ENCODE data around the gene LRRC72.
"Not testable (repeated sequence)": the region's sequence is repeated elsewhere in the genome, so short reads cannot be mapped to it uniquely, and the experiment has no call there.

The LRRC72 gene

GRCh38 chr7:16514271-16514670, 12.4 kb upstream of the LRRC72 start:
- H3K4me1 ChIP-seq (ENCODE audit: control insufficient read depth in 2 of 2, insufficient read depth in 1 of 2, low read depth in 1 of 2, low read length in 2 of 2): no peaks in the 10 kb centered on the region
- H2BK12ac ChIP-seq (ENCODE audit: low read length): no peak overlapping the region
- H3K9me3 ChIP-seq (replicated peaks in 1 of 2; ENCODE audit: control insufficient read depth in 2 of 2, insufficient read depth in 1 of 2, low read depth in 1 of 2, low read length in 2 of 2): no peaks in the 10 kb centered on the region
- H2AK5ac ChIP-seq (ENCODE audit: low read depth, low read length): no peak overlapping the region
- no peak overlapping the region for H4K8ac ChIP-seq (ENCODE audit: low read depth, low read length)
- H3K4me2 ChIP-seq (ENCODE audit: insufficient read depth, low read length, poor library complexity, severe bottlenecking): no peak overlapping the region
- H3K9ac ChIP-seq (ENCODE audit: low read depth, low read length, poor library complexity): no peak overlapping the region
- WGBS, 2 donors (ENCODE audit: extremely low coverage in 2 of 2, insufficient read length in 2 of 2, insufficient replicate concordance in 1 of 2): no CpG with 5 or more reads among the region's 1 CpG
- H3K36me3 ChIP-seq (replicated peaks in 1 of 2; ENCODE audit: control insufficient read depth in 2 of 2, insufficient read depth in 2 of 2, low read length in 2 of 2): no peaks in the 10 kb centered on the region
- H3K27me3 ChIP-seq (ENCODE audit: control insufficient read depth in 3 of 3, insufficient read depth in 3 of 3, low read depth in 1 of 3, low read length in 3 of 3): no peaks in the 10 kb centered on the region
- H3K4me3 ChIP-seq (ENCODE audit: low read length in 2 of 2): no peak overlapping the region
- DNase-seq (ENCODE audit: low spot score): no peak
- H2BK5ac ChIP-seq (ENCODE audit: low read length): no peak overlapping the region
- no peak overlapping the region for H3K23ac ChIP-seq (ENCODE audit: low read depth, low read length, poor library complexity)
- H4K91ac ChIP-seq (ENCODE audit: low read depth, low read length, poor library complexity): no peak overlapping the region
- no peaks in the 10 kb centered on the region for H3K79me1 ChIP-seq (ENCODE audit: low read depth, low read length)
- no peak overlapping the region for H2BK120ac ChIP-seq (ENCODE audit: low read depth, low read length)
- H2AFZ ChIP-seq (ENCODE audit: low read length): no peak overlapping the region
- H3K27ac ChIP-seq (replicated peaks; ENCODE audit: low read length): no peak overlapping the region
- no peak overlapping the region for H3K14ac ChIP-seq (ENCODE audit: low read length)
- no peak overlapping the region for H2BK15ac ChIP-seq (ENCODE audit: low read length)
- H3K18ac ChIP-seq (ENCODE audit: low read length): no peak overlapping the region
- H3K4ac ChIP-seq (ENCODE audit: low read length): no peak overlapping the region

DNA sequence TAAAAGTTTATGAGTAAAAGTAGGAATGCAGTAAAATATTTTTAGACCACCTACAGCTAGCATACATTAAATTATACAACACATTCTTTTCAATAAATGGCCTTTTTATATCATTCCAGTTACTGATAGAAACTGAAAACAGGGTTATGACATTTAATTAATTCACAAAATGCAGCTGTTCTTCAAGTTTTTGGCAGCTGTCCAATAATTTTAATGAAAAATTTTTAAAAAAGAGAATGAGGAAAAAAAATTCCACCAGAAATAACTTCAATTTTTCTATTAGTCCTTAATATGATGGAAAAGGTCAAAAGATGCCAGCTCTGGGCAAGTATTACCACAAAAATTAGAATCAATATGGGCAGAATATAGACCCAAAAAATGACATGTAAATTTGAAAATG, 11.9 kb upstream of the LRRC72 start:
- Histone ChIP-seq H3K18ac (ENCODE audit: low read length) (no peak overlapping the region), H3K36me3 (replicated peaks in 1 of 2; ENCODE audit: control insufficient read depth in 2 of 2, insufficient read depth in 2 of 2, low read length in 2 of 2) (no peaks in the 10 kb centered on the region), H3K4me1 (ENCODE audit: control insufficient read depth in 2 of 2, insufficient read depth in 1 of 2, low read depth in 1 of 2, low read length in 2 of 2) (no peaks in the 10 kb centered on the region), H2BK12ac (ENCODE audit: low read length) (no peak overlapping the region), H2AK5ac (ENCODE audit: low read depth, low read length) (no peak overlapping the region), H2BK120ac (ENCODE audit: low read depth, low read length) (no peak overlapping the region), H3K27ac (replicated peaks; ENCODE audit: low read length) (no peak overlapping the region), H3K23ac (ENCODE audit: low read depth, low read length, poor library complexity) (no peak overlapping the region), H2BK5ac (ENCODE audit: low read length) (no peak overlapping the region), H3K4me3 (ENCODE audit: low read length in 2 of 2) (no peak overlapping the region), H2BK15ac (ENCODE audit: low read length) (no peak overlapping the region), H3K14ac (ENCODE audit: low read length) (no peak overlapping the region), H3K9me3 (replicated peaks in 1 of 2; ENCODE audit: control insufficient read depth in 2 of 2, insufficient read depth in 1 of 2, low read depth in 1 of 2, low read length in 2 of 2) (no peaks in the 10 kb centered on the region), H3K79me1 (ENCODE audit: low read depth, low read length) (no peaks in the 10 kb centered on the region), H3K27me3 (ENCODE audit: control insufficient read depth in 3 of 3, insufficient read depth in 3 of 3, low read depth in 1 of 3, low read length in 3 of 3) (no peaks in the 10 kb centered on the region), H3K4ac (ENCODE audit: low read length) (no peak overlapping the region), H2AFZ (ENCODE audit: low read length) (no peak overlapping the region), H4K8ac (ENCODE audit: low read depth, low read length) (no peak overlapping the region), H4K91ac (ENCODE audit: low read depth, low read length, poor library complexity) (no peak overlapping the region), H3K9ac (ENCODE audit: low read depth, low read length, poor library complexity) (no peak overlapping the region), H3K4me2 (ENCODE audit: insufficient read depth, low read length, poor library complexity, severe bottlenecking) (no peak overlapping the region)
- no peak for DNase-seq (ENCODE audit: low spot score)

DNA sequence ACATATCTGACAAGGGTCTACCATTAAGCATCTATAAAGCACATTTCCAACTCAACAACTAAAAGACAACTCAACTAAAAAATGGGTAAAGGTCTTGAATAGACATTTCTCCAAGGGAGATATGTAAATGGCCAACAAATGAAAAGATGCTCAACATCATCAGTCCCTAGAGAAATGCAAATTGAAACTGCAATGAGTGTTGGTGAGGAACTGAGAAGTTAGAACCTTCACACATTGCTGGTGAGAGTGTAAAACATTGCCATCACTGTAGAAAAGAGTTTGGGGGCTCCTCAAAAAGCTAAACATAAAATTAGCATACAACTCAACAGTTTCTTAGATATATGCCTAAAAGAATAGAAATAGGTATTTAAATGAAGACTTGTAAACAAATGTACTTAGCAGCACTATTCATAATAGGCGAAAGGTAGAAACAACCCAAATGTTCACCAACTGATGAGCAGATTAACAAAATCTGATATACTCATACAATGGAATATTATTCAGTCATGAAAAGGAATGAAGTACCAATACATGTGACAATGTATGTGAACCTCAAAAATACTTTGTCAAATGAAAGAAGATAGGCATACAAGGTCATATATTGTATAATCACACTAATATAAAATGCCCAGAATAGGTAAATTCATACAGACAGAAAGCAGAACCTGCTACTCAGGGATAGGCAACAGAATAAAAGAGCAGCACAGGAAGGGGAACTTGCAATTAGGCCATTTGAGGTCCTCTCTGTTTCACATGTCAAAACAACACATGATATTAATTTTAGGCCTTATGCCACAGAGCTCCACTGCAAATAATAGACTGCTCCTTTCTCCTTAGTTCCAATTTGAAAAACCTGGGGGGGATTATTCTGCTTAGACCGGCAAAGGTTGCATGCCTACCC, 10.6 kb upstream of the LRRC72 start:
- H3K36me3 ChIP-seq (replicated peaks in 1 of 2; ENCODE audit: control insufficient read depth in 2 of 2, insufficient read depth in 2 of 2, low read length in 2 of 2): no peaks in the 10 kb centered on the region
- no peak overlapping the region for H2BK5ac ChIP-seq (ENCODE audit: low read length)
- no peak overlapping the region for H3K9ac ChIP-seq (ENCODE audit: low read depth, low read length, poor library complexity)
- no peak overlapping the region for H4K91ac ChIP-seq (ENCODE audit: low read depth, low read length, poor library complexity)
- no peak overlapping the region for H2AK5ac ChIP-seq (ENCODE audit: low read depth, low read length)
- no peak overlapping the region for H3K27ac ChIP-seq (replicated peaks; ENCODE audit: low read length)
- H3K9me3 ChIP-seq (replicated peaks in 1 of 2; ENCODE audit: control insufficient read depth in 2 of 2, insufficient read depth in 1 of 2, low read depth in 1 of 2, low read length in 2 of 2): no peaks in the 10 kb centered on the region
- H3K4me2 ChIP-seq (ENCODE audit: insufficient read depth, low read length, poor library complexity, severe bottlenecking): no peak overlapping the region
- H2BK12ac ChIP-seq (ENCODE audit: low read length): no peak overlapping the region
- no peak for DNase-seq (ENCODE audit: low spot score)
- H3K27me3 ChIP-seq (ENCODE audit: control insufficient read depth in 3 of 3, insufficient read depth in 3 of 3, low read depth in 1 of 3, low read length in 3 of 3): no peaks in the 10 kb centered on the region
- no CpG with 5 or more reads among the region's 2 CpGs for WGBS, 2 donors (ENCODE audit: extremely low coverage in 2 of 2, insufficient read length in 2 of 2, insufficient replicate concordance in 1 of 2)
- no peak overlapping the region for H3K23ac ChIP-seq (ENCODE audit: low read depth, low read length, poor library complexity)
- no peak overlapping the region for H2BK120ac ChIP-seq (ENCODE audit: low read depth, low read length)
- H2AFZ ChIP-seq (ENCODE audit: low read length): no peak overlapping the region
- no peak overlapping the region for H3K4me3 ChIP-seq (ENCODE audit: low read length in 2 of 2)
- H3K18ac ChIP-seq (ENCODE audit: low read length): no peak overlapping the region
- no peaks in the 10 kb centered on the region for H3K4me1 ChIP-seq (ENCODE audit: control insufficient read depth in 2 of 2, insufficient read depth in 1 of 2, low read depth in 1 of 2, low read length in 2 of 2)
- no peak overlapping the region for H4K8ac ChIP-seq (ENCODE audit: low read depth, low read length)
- H3K79me1 ChIP-seq (ENCODE audit: low read depth, low read length): no peaks in the 10 kb centered on the region
- H2BK15ac ChIP-seq (ENCODE audit: low read length): no peak overlapping the region
- no peak overlapping the region for H3K14ac ChIP-seq (ENCODE audit: low read length)
- H3K4ac ChIP-seq (ENCODE audit: low read length): no peak overlapping the region

GRCh38 chr7:16519985-16520384, 6.6 kb upstream of the LRRC72 start:
- not testable (repeated sequence) for H2BK5ac ChIP-seq (ENCODE audit: low read length); H4K91ac ChIP-seq (ENCODE audit: low read depth, low read length, poor library complexity); H3K23ac ChIP-seq (ENCODE audit: low read depth, low read length, poor library complexity); H3K9ac ChIP-seq (ENCODE audit: low read depth, low read length, poor library complexity); H3K36me3 ChIP-seq (replicated peaks in 1 of 2; ENCODE audit: control insufficient read depth in 2 of 2, insufficient read depth in 2 of 2, low read length in 2 of 2); H3K9me3 ChIP-seq (replicated peaks in 1 of 2; ENCODE audit: control insufficient read depth in 2 of 2, insufficient read depth in 1 of 2, low read depth in 1 of 2, low read length in 2 of 2); H2BK15ac ChIP-seq (ENCODE audit: low read length); H3K79me1 ChIP-seq (ENCODE audit: low read depth, low read length); H3K4ac ChIP-seq (ENCODE audit: low read length); H3K14ac ChIP-seq (ENCODE audit: low read length); H2AFZ ChIP-seq (ENCODE audit: low read length); H3K27ac ChIP-seq (replicated peaks; ENCODE audit: low read length); H3K4me3 ChIP-seq (ENCODE audit: low read length in 2 of 2); H2BK12ac ChIP-seq (ENCODE audit: low read length); H3K4me1 ChIP-seq (ENCODE audit: control insufficient read depth in 2 of 2, insufficient read depth in 1 of 2, low read depth in 1 of 2, low read length in 2 of 2); H3K4me2 ChIP-seq (ENCODE audit: insufficient read depth, low read length, poor library complexity, severe bottlenecking); H3K27me3 ChIP-seq (ENCODE audit: control insufficient read depth in 3 of 3, insufficient read depth in 3 of 3, low read depth in 1 of 3, low read length in 3 of 3); H4K8ac ChIP-seq (ENCODE audit: low read depth, low read length); H3K18ac ChIP-seq (ENCODE audit: low read length); DNase-seq (ENCODE audit: low spot score); H2AK5ac ChIP-seq (ENCODE audit: low read depth, low read length); H2BK120ac ChIP-seq (ENCODE audit: low read depth, low read length)
- WGBS, 2 donors (ENCODE audit: extremely low coverage in 2 of 2, insufficient read length in 2 of 2, insufficient replicate concordance in 1 of 2): no CpG with 5 or more reads among the region's 2 CpGs

Measured in neuronal stem cell (in vitro differentiated cells).